ENCODE data around the gene SUSD6. TPM values are rescaled to one million over a fixed set of nuclear protein-coding genes. Genes with fewer than 3 reads are reported as not detected.

Gene SUSD6
- total and polyA plus RNA-seq, 2 experiments from 2014 or later = 2.8 to 3.4 TPM

DNA sequence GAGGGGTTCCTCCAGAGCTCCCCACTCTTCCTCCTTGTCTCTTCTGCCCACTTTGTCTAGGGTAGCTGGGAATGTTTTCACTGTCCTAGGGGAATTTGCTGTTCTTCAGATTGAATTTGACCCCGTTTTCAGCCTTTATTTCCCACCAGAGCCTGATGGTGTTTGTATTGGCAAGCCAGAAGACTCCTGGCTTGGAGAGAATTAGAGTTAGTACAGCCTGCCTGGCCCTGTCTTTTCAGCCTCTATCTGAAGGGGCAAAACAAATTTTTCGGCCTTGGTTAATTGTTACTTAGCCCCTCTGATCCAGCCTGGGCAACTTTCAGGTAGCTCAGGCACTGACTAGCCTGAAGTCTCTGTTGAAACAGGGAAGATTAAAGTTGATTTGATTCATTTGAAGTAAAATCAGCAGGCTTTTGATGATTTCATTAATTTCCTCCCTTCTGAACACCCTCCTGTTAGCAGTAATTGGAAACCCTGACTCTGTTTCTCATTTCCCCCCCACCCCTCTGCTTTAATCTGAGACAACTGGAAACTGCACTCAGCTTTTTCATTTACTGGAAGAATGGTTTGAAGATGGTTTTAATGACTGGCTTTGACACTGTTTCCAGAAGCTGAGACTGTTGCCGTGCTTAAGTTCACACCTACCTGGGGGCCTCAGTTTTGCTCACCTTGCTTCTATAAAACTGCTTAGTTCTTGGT is 63.3 kb downstream of the SUSD6 start:
- Histone ChIP-seq H3K79me2 (replicated peaks; ENCODE audit: insufficient read depth) (no peaks in the 10 kb centered on the region), H4K20me1 (replicated peaks; ENCODE audit: insufficient read depth) (no peaks in the 10 kb centered on the region), H3K36me3 (ENCODE audit: insufficient read depth) (no peaks in the 10 kb centered on the region), H3K4me3 (no peak overlapping the region), H3K4me2 (no peak overlapping the region), H3K4me1 (ENCODE audit: insufficient read depth) (no peaks in the 10 kb centered on the region), H2AFZ (no peak overlapping the region), H3F3A (replicated peaks; ENCODE audit: low read depth) (no peaks in the 10 kb centered on the region), H3K27me3 (ENCODE audit: insufficient read depth) (no peaks in the 10 kb centered on the region), H3K27ac (ENCODE audit: low read depth) (no peak overlapping the region), H3K9me2 (ENCODE audit: insufficient read depth) (0 out of 2 replicates have a peak, but pooled peaks cover 5% of the 10 kb centered on the region)
- Mint-ChIP-seq H3K9me3 (no peaks in the 10 kb centered on the region), H3K27me3 (ENCODE audit: insufficient read depth, low read depth, poor library complexity) (no peaks in the 10 kb centered on the region), H3K27ac (no peak overlapping the region), H3K4me1 (peaks cover 27% of the 10 kb centered on the region), H3K36me3 (ENCODE audit: low read depth) (no peaks in the 10 kb centered on the region), H3K4me3 (no peak overlapping the region)
- TF ChIP-seq, protein P1, sequence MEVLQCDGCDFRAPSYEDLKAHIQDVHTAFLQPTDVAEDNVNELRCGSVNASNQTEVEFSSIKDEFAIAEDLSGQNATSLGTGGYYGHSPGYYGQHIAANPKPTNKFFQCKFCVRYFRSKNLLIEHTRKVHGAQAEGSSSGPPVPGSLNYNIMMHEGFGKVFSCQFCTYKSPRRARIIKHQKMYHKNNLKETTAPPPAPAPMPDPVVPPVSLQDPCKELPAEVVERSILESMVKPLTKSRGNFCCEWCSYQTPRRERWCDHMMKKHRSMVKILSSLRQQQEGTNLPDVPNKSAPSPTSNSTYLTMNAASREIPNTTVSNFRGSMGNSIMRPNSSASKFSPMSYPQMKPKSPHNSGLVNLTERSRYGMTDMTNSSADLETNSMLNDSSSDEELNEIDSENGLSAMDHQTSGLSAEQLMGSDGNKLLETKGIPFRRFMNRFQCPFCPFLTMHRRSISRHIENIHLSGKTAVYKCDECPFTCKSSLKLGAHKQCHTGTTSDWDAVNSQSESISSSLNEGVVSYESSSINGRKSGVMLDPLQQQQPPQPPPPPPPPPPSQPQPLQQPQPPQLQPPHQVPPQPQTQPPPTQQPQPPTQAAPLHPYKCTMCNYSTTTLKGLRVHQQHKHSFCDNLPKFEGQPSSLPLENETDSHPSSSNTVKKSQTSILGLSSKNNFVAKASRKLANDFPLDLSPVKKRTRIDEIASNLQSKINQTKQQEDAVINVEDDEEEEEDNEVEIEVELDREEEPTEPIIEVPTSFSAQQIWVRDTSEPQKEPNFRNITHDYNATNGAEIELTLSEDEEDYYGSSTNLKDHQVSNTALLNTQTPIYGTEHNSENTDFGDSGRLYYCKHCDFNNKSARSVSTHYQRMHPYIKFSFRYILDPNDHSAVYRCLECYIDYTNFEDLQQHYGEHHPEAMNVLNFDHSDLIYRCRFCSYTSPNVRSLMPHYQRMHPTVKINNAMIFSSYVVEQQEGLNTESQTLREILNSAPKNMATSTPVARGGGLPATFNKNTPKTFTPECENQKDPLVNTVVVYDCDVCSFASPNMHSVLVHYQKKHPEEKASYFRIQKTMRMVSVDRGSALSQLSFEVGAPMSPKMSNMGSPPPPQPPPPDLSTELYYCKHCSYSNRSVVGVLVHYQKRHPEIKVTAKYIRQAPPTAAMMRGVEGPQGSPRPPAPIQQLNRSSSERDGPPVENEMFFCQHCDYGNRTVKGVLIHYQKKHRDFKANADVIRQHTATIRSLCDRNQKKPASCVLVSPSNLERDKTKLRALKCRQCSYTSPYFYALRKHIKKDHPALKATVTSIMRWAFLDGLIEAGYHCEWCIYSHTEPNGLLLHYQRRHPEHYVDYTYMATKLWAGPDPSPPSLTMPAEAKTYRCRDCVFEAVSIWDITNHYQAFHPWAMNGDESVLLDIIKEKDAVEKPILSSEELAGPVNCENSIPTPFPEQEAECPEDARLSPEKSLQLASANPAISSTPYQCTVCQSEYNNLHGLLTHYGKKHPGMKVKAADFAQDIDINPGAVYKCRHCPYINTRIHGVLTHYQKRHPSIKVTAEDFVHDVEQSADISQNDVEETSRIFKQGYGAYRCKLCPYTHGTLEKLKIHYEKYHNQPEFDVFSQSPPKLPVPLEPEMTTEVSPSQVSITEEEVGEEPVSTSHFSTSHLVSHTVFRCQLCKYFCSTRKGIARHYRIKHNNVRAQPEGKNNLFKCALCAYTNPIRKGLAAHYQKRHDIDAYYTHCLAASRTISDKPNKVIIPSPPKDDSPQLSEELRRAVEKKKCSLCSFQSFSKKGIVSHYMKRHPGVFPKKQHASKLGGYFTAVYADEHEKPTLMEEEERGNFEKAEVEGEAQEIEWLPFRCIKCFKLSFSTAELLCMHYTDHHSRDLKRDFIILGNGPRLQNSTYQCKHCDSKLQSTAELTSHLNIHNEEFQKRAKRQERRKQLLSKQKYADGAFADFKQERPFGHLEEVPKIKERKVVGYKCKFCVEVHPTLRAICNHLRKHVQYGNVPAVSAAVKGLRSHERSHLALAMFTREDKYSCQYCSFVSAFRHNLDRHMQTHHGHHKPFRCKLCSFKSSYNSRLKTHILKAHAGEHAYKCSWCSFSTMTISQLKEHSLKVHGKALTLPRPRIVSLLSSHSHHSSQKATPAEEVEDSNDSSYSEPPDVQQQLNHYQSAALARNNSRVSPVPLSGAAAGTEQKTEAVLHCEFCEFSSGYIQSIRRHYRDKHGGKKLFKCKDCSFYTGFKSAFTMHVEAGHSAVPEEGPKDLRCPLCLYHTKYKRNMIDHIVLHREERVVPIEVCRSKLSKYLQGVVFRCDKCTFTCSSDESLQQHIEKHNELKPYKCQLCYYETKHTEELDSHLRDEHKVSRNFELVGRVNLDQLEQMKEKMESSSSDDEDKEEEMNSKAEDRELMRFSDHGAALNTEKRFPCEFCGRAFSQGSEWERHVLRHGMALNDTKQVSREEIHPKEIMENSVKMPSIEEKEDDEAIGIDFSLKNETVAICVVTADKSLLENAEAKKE (CRISPR knock-in tag; IDR thresholded peaks at IDR 0.05) = no peak
- no peak for TF ChIP-seq EZH2 (IDR thresholded peaks at IDR 0.05; ENCODE audit: low read depth, unreplicated experiment)
- no peak for TF ChIP-seq CREB1 (CRISPR knock-in tag; IDR thresholded peaks at IDR 0.05; ENCODE audit: low read depth)
- TF ChIP-seq POLR2AphosphoS5 (IDR thresholded peaks at IDR 0.05; ENCODE audit: low read depth) = no peak
- no peak for TF ChIP-seq NANOG (IDR thresholded peaks at IDR 0.05; ENCODE audit: borderline replicate concordance)
- no peak for TF ChIP-seq STAT1 (IDR thresholded peaks at IDR 0.05; ENCODE audit: unreplicated experiment)
- TF ChIP-seq, protein P2, sequence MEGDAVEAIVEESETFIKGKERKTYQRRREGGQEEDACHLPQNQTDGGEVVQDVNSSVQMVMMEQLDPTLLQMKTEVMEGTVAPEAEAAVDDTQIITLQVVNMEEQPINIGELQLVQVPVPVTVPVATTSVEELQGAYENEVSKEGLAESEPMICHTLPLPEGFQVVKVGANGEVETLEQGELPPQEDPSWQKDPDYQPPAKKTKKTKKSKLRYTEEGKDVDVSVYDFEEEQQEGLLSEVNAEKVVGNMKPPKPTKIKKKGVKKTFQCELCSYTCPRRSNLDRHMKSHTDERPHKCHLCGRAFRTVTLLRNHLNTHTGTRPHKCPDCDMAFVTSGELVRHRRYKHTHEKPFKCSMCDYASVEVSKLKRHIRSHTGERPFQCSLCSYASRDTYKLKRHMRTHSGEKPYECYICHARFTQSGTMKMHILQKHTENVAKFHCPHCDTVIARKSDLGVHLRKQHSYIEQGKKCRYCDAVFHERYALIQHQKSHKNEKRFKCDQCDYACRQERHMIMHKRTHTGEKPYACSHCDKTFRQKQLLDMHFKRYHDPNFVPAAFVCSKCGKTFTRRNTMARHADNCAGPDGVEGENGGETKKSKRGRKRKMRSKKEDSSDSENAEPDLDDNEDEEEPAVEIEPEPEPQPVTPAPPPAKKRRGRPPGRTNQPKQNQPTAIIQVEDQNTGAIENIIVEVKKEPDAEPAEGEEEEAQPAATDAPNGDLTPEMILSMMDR (conservative IDR thresholded peaks at IDR 0.05; ENCODE audit: low read depth in 2 of 2) = no peak
- no peak for DNase-seq (ENCODE audit: low spot score)
- no peak for ATAC-seq

Measured in GM23338 (cell line).